GM12878 (cell line): ENCODE measurements around the gene EEFSEC. TPM values are rescaled to one million over a fixed set of nuclear protein-coding genes. Genes with fewer than 3 reads are reported as not detected.

Experiments
- ATAC-seq: fragments of 200-7000 bp; cut with Tn5 transposase; 3 replicates; pipeline ENCODE4 v1.9.1; 2020; ENCODE audit warnings: mild to moderate bottlenecking, moderate library complexity
- BruUV-seq: library from RNA; stranded (reverse); fragments of 400-500 nt; replicated peaks from 2 replicates; lab custom pipeline; 2021; lab: Mats Ljungman, UMichigan
- CTCF ChIA-PET: fragments of 300-600 bp; sonication (Branson Sonifier 250); formaldehyde crosslinking; extraction: SDS; loops from one replicate; lab custom pipeline; 2021; ENCODE audit warnings: inconsistent platforms; lab: Yijun Ruan, JAX
- POLR2A ChIA-PET: fragments of 350-600 bp; formaldehyde crosslinking; extraction: SDS; loops from one replicate; lab custom pipeline; 2021; ENCODE audit warnings: inconsistent platforms; lab: Charles Lee
- RAD21 ChIA-PET: fragments of 300-600 bp; sonication (Branson Sonifier 250); formaldehyde crosslinking; loops from one replicate; lab custom pipeline; 2023; ENCODE audit warnings: antibody characterized with exemption; ENCODE audit not compliant: unreplicated experiment; lab: Charles Lee
- SMC1A ChIA-PET: fragments of 300-600 bp; sonication (Branson Sonifier 250); formaldehyde crosslinking; loops from one replicate; lab custom pipeline; 2023; ENCODE audit not compliant: unreplicated experiment, uncharacterized antibody; lab: Charles Lee
- DNase-seq: peaks from one replicate; pipeline ENCODE4 v3.0.0-alpha.2; 2011; ENCODE audit warnings: low read depth, low spot score
- FAIRE-seq: peaks from 3 replicates; lab custom pipeline; 2011; peaks lifted over from hg19 to GRCh38; lab: Jason Lieb, UNC
- H2AFZ ChIP-seq: 2 replicates; pipeline ENCODE4 v1.6.0; 2011; ENCODE audit warnings: low read depth, low read length, control low read depth; ENCODE audit not compliant: control insufficient read depth
- H3K27ac ChIP-seq: 2 replicates; pipeline ENCODE4 v1.5.1; 2011; ENCODE audit warnings: control low read depth; ENCODE audit not compliant: control insufficient read depth, insufficient read depth
- H3K27me3 ChIP-seq, 2 experiments: replicated peaks in 1 of 2; 2 replicates each; pipeline versions ENCODE4 v1.6.0 to v1.6.1; 2011; ENCODE audit warnings: low read length in 1 of 2; ENCODE audit not compliant: control insufficient read depth in 2 of 2, insufficient read depth in 2 of 2
- H3K36me3 ChIP-seq, 2 experiments: 2 replicates each; pipeline ENCODE4 v1.5.1; 2011; ENCODE audit warnings: low read length in 1 of 2; ENCODE audit not compliant: control insufficient read depth in 2 of 2, insufficient read depth in 2 of 2
- H3K4me1 ChIP-seq: 2 replicates; pipeline ENCODE4 v1.6.1; 2011; ENCODE audit warnings: mild to moderate bottlenecking, low read length, moderate library complexity, mixed read lengths; ENCODE audit not compliant: control insufficient read depth, insufficient read depth
- H3K4me2 ChIP-seq: 2 replicates; pipeline ENCODE4 v1.6.0; 2011; ENCODE audit warnings: control low read depth; ENCODE audit not compliant: control insufficient read depth, insufficient read depth
- H3K4me3 ChIP-seq: fragments of 200-600 bp; sonication (generic); 2 replicates; pipeline ENCODE4 v1.5.1; 2016
- H3K79me2 ChIP-seq: 2 replicates; pipeline ENCODE4 v1.6.0; 2011; ENCODE audit warnings: low read length; ENCODE audit not compliant: control insufficient read depth, insufficient read depth
- H3K9ac ChIP-seq: 2 replicates; pipeline ENCODE4 v1.8.0; 2011; ENCODE audit warnings: low read length, control low read depth, mixed read lengths; ENCODE audit not compliant: control insufficient read depth, insufficient read depth
- H3K9me3 ChIP-seq: replicated peaks from 3 replicates; pipeline ENCODE4 v1.5.1; 2011; ENCODE audit warnings: mild to moderate bottlenecking, low read length; ENCODE audit not compliant: control insufficient read depth, insufficient read depth
- H4K20me1 ChIP-seq: 2 replicates; pipeline ENCODE4 v1.6.0; 2011; ENCODE audit not compliant: control insufficient read depth, insufficient read depth
- BRCA1 ChIP-seq: IDR thresholded peaks from 2 replicates; pipeline ENCODE4 v1.6.1; 2011; ENCODE audit warnings: low read depth, low read length, improper control_type of control experiment
- FOS ChIP-seq: IDR thresholded peaks from 3 replicates; pipeline ENCODE4 v1.6.1; 2011; ENCODE audit warnings: borderline replicate concordance; ENCODE audit not compliant: insufficient read length; ENCODE audit errors: extremely low read depth
- MEF2B ChIP-seq: fragments of 450-650 bp; IDR thresholded peaks from 2 replicates; pipeline ENCODE4 v1.6.1; 2018; ENCODE audit warnings: mild to moderate bottlenecking, moderate library complexity; ENCODE audit not compliant: partially characterized antibody, poor library complexity, severe bottlenecking
- NFXL1 ChIP-seq: fragments of 450-650 bp; IDR thresholded peaks from 2 replicates; pipeline ENCODE4 v1.6.1; 2017; ENCODE audit warnings: antibody characterized with exemption, mild to moderate bottlenecking, borderline replicate concordance
- POLR2AphosphoS5 ChIP-seq: IDR thresholded peaks from 2 replicates; pipeline ENCODE4 v1.6.1; 2011; ENCODE audit warnings: mild to moderate bottlenecking, low read length, inconsistent platforms
- RAD21 ChIP-seq: IDR thresholded peaks from 2 replicates; pipeline ENCODE4 v1.6.1; 2011; ENCODE audit warnings: mild to moderate bottlenecking, low read depth, low read length, moderate library complexity; ENCODE audit not compliant: insufficient read depth
- RAD51 ChIP-seq: fragments of 450-650 bp; IDR thresholded peaks from 2 replicates; pipeline ENCODE4 v1.6.1; 2016; ENCODE audit warnings: moderate library complexity, mild to moderate bottlenecking, inconsistent platforms
- RCOR1 ChIP-seq: conservative IDR thresholded peaks from 2 replicates; pipeline ENCODE4 v1.6.1; 2012; ENCODE audit warnings: low read depth, low read length, improper control_type of control experiment
- SMAD5 ChIP-seq: IDR thresholded peaks from 2 replicates; pipeline ENCODE4 v1.6.1; 2016; ENCODE audit warnings: antibody characterized with exemption, low read depth
- ZNF622 ChIP-seq: fragments of 450-650 bp; IDR thresholded peaks from 2 replicates; pipeline ENCODE4 v1.6.1; 2017; ENCODE audit warnings: mild to moderate bottlenecking, inconsistent platforms
- ZSCAN29 ChIP-seq: fragments of 450-650 bp; IDR thresholded peaks from 2 replicates; pipeline ENCODE4 v1.6.1; 2017; ENCODE audit warnings: mild to moderate bottlenecking, moderate library complexity
- WGBS: methylation state at CpG from one replicate; pipeline ENCODE4 v1.1.6; 2016; ENCODE audit warnings: low lambda C conversion rate; ENCODE audit not compliant: insufficient replicate concordance, insufficient coverage; ENCODE audit errors: missing lambda C conversion rate; 5-methylcytosine and 5-hydroxymethylcytosine counted together
- in situ Hi-C: fragments of 300-500 bp; cut with MboI; formaldehyde crosslinking; loops from 9 replicates; pipeline ENCODE4 v1.14.3; 2018; ENCODE audit warnings: mixed read lengths
- intact Hi-C: fragments of 100-400 bp; cut with micrococcal nuclease; formaldehyde crosslinking; loops from one replicate; pipeline ENCODE4 v1.14.2; 2022; ENCODE audit not compliant: unreplicated experiment
- polyA plus RNA-seq, 11 experiments: library from polyadenylated mRNA; depleted of rRNA in 4 of 11; unstranded in 6 of 11; stranded (reverse) in 5 of 11; fragments of >200 nt; fragmentation: Nextera tagmentation in 4 of 11; fragmentation: Illumina TruSeq in 1 of 11; extraction: Ambion mirVana in 4 of 11; extraction: Trizol in 1 of 11; gene quantifications; 1 replicate in 1 of 11; 2 replicates in 10 of 11; pipeline versions ENCODE4 v1.2.1 to v1.2.3, GENCODE V29; 2011 to 2016; ENCODE audit warnings: inconsistent platforms in 2 of 11, missing spikeins in 2 of 11, low read depth in 1 of 11
- total RNA-seq, 4 experiments: library from RNA; depleted of rRNA in 3 of 4; stranded (reverse); fragments of >200 nt in 3 of 4; fragmentation: Illumina TruSeq in 1 of 4; extraction: Trizol in 1 of 4; gene quantifications; 2 replicates each; pipeline versions ENCODE4 v1.2.1 to v1.2.3, GENCODE V29; 2013 to 2021
- TF ChIP-seq, protein P1 (sequence below): IDR thresholded peaks from 2 replicates; pipeline ENCODE4 v1.6.1; 2011; ENCODE audit warnings: low read depth, mild to moderate bottlenecking, low read length, moderate library complexity, borderline replicate concordance; ENCODE audit errors: extremely low read depth
- TF ChIP-seq, protein P2 (sequence below): fragments of 450-650 bp; IDR thresholded peaks from 2 replicates; pipeline ENCODE4 v1.6.1; 2014; ENCODE audit warnings: mild to moderate bottlenecking
- TF ChIP-seq, protein P3 (sequence below): fragments of 450-650 bp; conservative IDR thresholded peaks from 2 replicates; pipeline ENCODE4 v1.6.1; 2017; ENCODE audit warnings: mild to moderate bottlenecking, moderate library complexity
- TF ChIP-seq, protein P4 (sequence below): fragments of 450-650 bp; formaldehyde crosslinking; IDR thresholded peaks from 2 replicates; pipeline ENCODE4 v1.4.0; 2020; ENCODE audit warnings: mild to moderate bottlenecking, moderate library complexity

EEFSEC gene
- total and polyA plus RNA-seq, 10 of the 15 experiments (the other 5 are each of a cell fraction or from before 2014, with no cell fraction given): 0.29 to 29.1 (median 16.1) TPM

DNA sequence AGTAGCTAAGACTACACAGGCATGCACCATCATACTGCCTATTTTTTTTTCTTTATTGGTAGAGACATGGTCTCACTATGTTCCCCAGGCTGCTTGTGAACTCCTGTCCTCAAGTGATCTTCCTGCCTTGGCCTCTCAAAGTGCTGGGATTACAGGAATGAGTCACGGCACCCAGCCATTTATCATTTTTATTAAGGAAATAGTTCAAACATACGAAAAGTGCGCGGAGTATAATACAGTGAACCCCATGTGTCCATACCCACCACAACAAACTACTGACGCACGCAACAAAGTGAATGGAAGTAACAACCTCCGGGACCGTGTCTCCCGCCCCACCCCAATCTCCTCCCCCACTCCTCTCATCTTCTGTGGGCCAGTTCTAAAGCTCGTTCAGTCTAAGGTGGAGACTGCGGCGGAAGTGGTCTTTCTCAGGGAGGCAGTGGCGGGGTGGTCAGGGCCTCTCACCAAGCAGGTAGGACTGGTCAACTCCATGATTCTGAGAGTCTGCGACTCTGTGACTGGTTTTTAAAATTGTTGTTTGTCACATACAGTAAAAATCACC, 271.3 kb downstream of the EEFSEC start:
- in situ Hi-C loops (loop anchor here (5.0 kb wide), 1 partner anchor 183 kb away; no protein-coding TSS in a partner anchor), intact Hi-C loops (loop anchor here (5.0 kb wide), 1 partner anchor 327 kb away; no protein-coding TSS in a partner anchor)
- FAIRE-seq (no peak), ATAC-seq (no peak), DNase-seq (no peak)
- Histone ChIP-seq H3K27me3 (no peaks in the 10 kb centered on the region), H3K9ac (no peak overlapping the region), H4K20me1 (no peaks in the 10 kb centered on the region), H3K36me3 (no peaks in the 10 kb centered on the region), H3K27ac (no peak overlapping the region), H3K9me3 (no peaks in the 10 kb centered on the region), H3K4me1 (no peaks in the 10 kb centered on the region), H3K79me2 (no peaks in the 10 kb centered on the region), H3K4me2 (no peak overlapping the region), H2AFZ (no peak overlapping the region), H3K4me3 (no peak overlapping the region)
- CTCF ChIA-PET: interaction anchor here (1.1 to 3.7 kb wide), 3 partner anchors 19 to 198 kb away, joined by 3 to 28 read pairs (median 6); no protein-coding TSS in a partner anchor
- TF ChIP-seq ZNF622 (no peak), RCOR1 (no peak), ZSCAN29 (no peak), BRCA1 (no peak), POLR2AphosphoS5 (no peak), RAD51 (no peak), FOS (no peak), RAD21 (no peak), MEF2B (no peak), NFXL1 (no peak), SMAD5 (no peak)
- TF ChIP-seq, protein P1, sequence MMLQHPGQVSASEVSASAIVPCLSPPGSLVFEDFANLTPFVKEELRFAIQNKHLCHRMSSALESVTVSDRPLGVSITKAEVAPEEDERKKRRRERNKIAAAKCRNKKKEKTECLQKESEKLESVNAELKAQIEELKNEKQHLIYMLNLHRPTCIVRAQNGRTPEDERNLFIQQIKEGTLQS: no peak
- TF ChIP-seq, protein P2, sequence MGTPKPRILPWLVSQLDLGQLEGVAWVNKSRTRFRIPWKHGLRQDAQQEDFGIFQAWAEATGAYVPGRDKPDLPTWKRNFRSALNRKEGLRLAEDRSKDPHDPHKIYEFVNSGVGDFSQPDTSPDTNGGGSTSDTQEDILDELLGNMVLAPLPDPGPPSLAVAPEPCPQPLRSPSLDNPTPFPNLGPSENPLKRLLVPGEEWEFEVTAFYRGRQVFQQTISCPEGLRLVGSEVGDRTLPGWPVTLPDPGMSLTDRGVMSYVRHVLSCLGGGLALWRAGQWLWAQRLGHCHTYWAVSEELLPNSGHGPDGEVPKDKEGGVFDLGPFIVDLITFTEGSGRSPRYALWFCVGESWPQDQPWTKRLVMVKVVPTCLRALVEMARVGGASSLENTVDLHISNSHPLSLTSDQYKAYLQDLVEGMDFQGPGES: no peak
- TF ChIP-seq, protein P3, sequence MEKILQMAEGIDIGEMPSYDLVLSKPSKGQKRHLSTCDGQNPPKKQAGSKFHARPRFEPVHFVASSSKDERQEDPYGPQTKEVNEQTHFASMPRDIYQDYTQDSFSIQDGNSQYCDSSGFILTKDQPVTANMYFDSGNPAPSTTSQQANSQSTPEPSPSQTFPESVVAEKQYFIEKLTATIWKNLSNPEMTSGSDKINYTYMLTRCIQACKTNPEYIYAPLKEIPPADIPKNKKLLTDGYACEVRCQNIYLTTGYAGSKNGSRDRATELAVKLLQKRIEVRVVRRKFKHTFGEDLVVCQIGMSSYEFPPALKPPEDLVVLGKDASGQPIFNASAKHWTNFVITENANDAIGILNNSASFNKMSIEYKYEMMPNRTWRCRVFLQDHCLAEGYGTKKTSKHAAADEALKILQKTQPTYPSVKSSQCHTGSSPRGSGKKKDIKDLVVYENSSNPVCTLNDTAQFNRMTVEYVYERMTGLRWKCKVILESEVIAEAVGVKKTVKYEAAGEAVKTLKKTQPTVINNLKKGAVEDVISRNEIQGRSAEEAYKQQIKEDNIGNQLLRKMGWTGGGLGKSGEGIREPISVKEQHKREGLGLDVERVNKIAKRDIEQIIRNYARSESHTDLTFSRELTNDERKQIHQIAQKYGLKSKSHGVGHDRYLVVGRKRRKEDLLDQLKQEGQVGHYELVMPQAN: no peak
- TF ChIP-seq, protein P4, sequence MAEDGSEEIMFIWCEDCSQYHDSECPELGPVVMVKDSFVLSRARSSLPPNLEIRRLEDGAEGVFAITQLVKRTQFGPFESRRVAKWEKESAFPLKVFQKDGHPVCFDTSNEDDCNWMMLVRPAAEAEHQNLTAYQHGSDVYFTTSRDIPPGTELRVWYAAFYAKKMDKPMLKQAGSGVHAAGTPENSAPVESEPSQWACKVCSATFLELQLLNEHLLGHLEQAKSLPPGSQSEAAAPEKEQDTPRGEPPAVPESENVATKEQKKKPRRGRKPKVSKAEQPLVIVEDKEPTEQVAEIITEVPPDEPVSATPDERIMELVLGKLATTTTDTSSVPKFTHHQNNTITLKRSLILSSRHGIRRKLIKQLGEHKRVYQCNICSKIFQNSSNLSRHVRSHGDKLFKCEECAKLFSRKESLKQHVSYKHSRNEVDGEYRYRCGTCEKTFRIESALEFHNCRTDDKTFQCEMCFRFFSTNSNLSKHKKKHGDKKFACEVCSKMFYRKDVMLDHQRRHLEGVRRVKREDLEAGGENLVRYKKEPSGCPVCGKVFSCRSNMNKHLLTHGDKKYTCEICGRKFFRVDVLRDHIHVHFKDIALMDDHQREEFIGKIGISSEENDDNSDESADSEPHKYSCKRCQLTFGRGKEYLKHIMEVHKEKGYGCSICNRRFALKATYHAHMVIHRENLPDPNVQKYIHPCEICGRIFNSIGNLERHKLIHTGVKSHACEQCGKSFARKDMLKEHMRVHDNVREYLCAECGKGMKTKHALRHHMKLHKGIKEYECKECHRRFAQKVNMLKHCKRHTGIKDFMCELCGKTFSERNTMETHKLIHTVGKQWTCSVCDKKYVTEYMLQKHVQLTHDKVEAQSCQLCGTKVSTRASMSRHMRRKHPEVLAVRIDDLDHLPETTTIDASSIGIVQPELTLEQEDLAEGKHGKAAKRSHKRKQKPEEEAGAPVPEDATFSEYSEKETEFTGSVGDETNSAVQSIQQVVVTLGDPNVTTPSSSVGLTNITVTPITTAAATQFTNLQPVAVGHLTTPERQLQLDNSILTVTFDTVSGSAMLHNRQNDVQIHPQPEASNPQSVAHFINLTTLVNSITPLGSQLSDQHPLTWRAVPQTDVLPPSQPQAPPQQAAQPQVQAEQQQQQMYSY (CRISPR knock-in tag): no peak
- POLR2A ChIA-PET: no interaction called here
- RAD21 ChIA-PET: no interaction called here
- WGBS: 64% methylated on average over 14 of the region's 14 CpGs
- SMC1A ChIA-PET: no interaction called here
- BruUV-seq: no TSS peak
